H1 (cell line): ENCODE results near the gene CNIH1. TPM values are rescaled to one million over a fixed set of nuclear protein-coding genes. Genes with fewer than 3 reads are reported as not detected.

Experiments
- CBX5 ChIP-seq: fragments of 300-800, 300-1000 bp; sonication (generic); IDR thresholded peaks from 2 replicates; pipeline ENCODE4 v1.7.1; 2016; ENCODE audit warnings: antibody characterized with exemption, low read length, low read depth
- CHD1 ChIP-seq: IDR thresholded peaks from 2 replicates; pipeline ENCODE4 v1.6.1; 2012; ENCODE audit warnings: low read depth, low read length, improper control_type of control experiment
- SAP30 ChIP-seq: fragments of 300-600 bp; sonication (generic); IDR thresholded peaks from 2 replicates; pipeline ENCODE4 v1.7.1; 2012; ENCODE audit warnings: low read length, moderate library complexity, mild to moderate bottlenecking, inconsistent platforms; ENCODE audit not compliant: insufficient read depth, insufficient replicate concordance
- polyA plus RNA-seq, 7 experiments: library from polyadenylated mRNA; depleted of rRNA in 3 of 7; stranded (reverse) in 5 of 7; unstranded in 2 of 7; fragments of >200 nt in 5 of 7; fragments of 200-250 nt in 2 of 7; gene quantifications; 1 replicate in 5 of 7; 2 replicates in 1 of 7; 4 replicates in 1 of 7; pipeline versions ENCODE4 v1.2.1 to v1.2.3, GENCODE V29; 2011 to 2013; ENCODE audit warnings: missing spikeins in 2 of 7, mixed read lengths in 2 of 7
- total RNA-seq: library from RNA; stranded (reverse); fragmentation: NEBNext Ultra II Directional; extraction: Animal tissue kit (Norgen Biotek cat#: 25700); gene quantifications from 2 replicates; pipeline ENCODE4 v1.2.1, GENCODE V29; 2021

CNIH1 gene
- total and polyA plus RNA-seq, 2 of the 8 experiments (the other 6 are each of a cell fraction or from before 2014, with no cell fraction given), result 119 to 333 TPM

DNA sequence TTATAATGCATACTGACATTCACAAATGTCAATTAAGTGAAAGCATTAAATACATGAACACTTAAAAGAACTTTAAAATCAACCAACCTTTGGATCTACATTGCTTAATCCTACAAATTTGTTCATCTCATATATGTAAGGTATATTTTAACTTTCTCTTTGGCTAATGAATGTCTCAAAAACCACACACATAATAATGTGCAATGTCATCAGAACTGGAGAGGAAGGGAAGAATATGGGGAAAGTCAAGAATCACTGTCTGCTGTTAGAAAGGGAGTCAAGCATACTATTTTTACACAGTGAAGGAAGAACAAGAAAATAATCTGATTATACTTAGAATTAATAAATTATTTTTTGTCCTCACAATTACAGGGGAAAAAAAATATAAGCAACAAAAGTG, 42.7 kb upstream of the CNIH1 start (continued):
- TF ChIP-seq CBX5 (no peak), SAP30 (no peak), CHD1 (no peak)
- TF ChIP-seq, all 59 proteins: peak for 0
